CD14-positive monocyte (primary cell): ENCODE results near the gene SEMA3A. TPM values are rescaled to one million over a fixed set of nuclear protein-coding genes. Genes with fewer than 3 reads are reported as not detected.

ENCODE experiments used
- DNase-seq, 3 donors: peaks; one replicate each; pipeline ENCODE4 v3.0.0-alpha.2; 2011 to 2022
- H2AFZ ChIP-seq: 2 replicates; pipeline ENCODE4 v1.6.0; 2012; ENCODE audit warnings: mild to moderate bottlenecking, low read depth, low read length, inconsistent platforms; ENCODE audit not compliant: insufficient read depth, poor library complexity, severe bottlenecking
- H3K27ac ChIP-seq, 2 donors: 1 replicate in 1 of 2; 2 replicates in 1 of 2; pipeline ENCODE4 v1.5.1; 2012 to 2013; ENCODE audit warnings: low read length in 2 of 2, control low read depth in 1 of 2, inconsistent platforms in 1 of 2, low read depth in 1 of 2, mild to moderate bottlenecking in 1 of 2
- H3K27me3 ChIP-seq, 2 donors: one replicate each; pipeline versions ENCODE4 v1.6.0 to v1.6.1; 2011 to 2013; ENCODE audit warnings: low read length in 2 of 2; ENCODE audit not compliant: control insufficient read depth in 2 of 2, insufficient read depth in 2 of 2
- H3K36me3 ChIP-seq, 2 donors: replicated peaks in 1 of 2; 1 replicate in 1 of 2; 2 replicates in 1 of 2; pipeline versions ENCODE4 v1.5.1 to v1.6.1; 2012 to 2013; ENCODE audit warnings: low read length in 2 of 2, control low read depth in 1 of 2, inconsistent platforms in 1 of 2, mild to moderate bottlenecking in 1 of 2; ENCODE audit not compliant: insufficient read depth in 2 of 2, control insufficient read depth in 1 of 2
- H3K4me1 ChIP-seq, 2 donors: 1 replicate in 1 of 2; 2 replicates in 1 of 2; pipeline versions ENCODE4 v1.5.1 to v1.6.1; 2012 to 2013; ENCODE audit warnings: low read length in 2 of 2, control low read depth in 1 of 2, inconsistent platforms in 1 of 2, mild to moderate bottlenecking in 1 of 2, moderate library complexity in 1 of 2; ENCODE audit not compliant: insufficient read depth in 2 of 2, control insufficient read depth in 1 of 2
- H3K4me2 ChIP-seq: replicated peaks from 2 replicates; pipeline ENCODE3; 2012; ENCODE audit warnings: low read length, moderate library complexity, mild to moderate bottlenecking; ENCODE audit not compliant: poor library complexity, severe bottlenecking; ENCODE audit errors: extremely low read depth
- H3K4me3 ChIP-seq, 3 experiments: fragments of 200-600 bp in 1 of 3; sonication (generic) in 1 of 3; replicated peaks in 1 of 3; 1 replicate in 2 of 3; 2 replicates in 1 of 3; pipeline ENCODE4 v1.5.1; 2011 to 2013; ENCODE audit warnings: low read length in 3 of 3, mild to moderate bottlenecking in 3 of 3, control low read depth in 2 of 3, low read depth in 2 of 3, inconsistent platforms in 1 of 3, moderate library complexity in 1 of 3
- H3K79me2 ChIP-seq: 2 replicates; pipeline ENCODE4 v1.6.0; 2012; ENCODE audit warnings: mild to moderate bottlenecking, control low read depth, inconsistent platforms, low read length, moderate library complexity; ENCODE audit not compliant: insufficient read depth
- H3K9ac ChIP-seq: 2 replicates; pipeline ENCODE4 v1.6.0; 2017; ENCODE audit warnings: low read length, mild to moderate bottlenecking; ENCODE audit not compliant: insufficient read depth, poor library complexity, severe bottlenecking
- H3K9me3 ChIP-seq, 2 donors: replicated peaks in 1 of 2; 1 replicate in 1 of 2; 2 replicates in 1 of 2; pipeline versions ENCODE4 v1.5.1 to v1.6.1; 2012 to 2013; ENCODE audit warnings: low read length in 2 of 2, control low read depth in 1 of 2; ENCODE audit not compliant: control insufficient read depth in 1 of 2, insufficient read depth in 1 of 2
- H4K20me1 ChIP-seq: 2 replicates; pipeline ENCODE4 v1.6.0; 2012; ENCODE audit warnings: mild to moderate bottlenecking, low read length, control low read depth, moderate library complexity; ENCODE audit not compliant: insufficient read depth
- H3K27ac Mint-ChIP-seq, 7 donors: one replicate each; pipeline ENCODE4 v1.8.0; 2020; ENCODE audit warnings: mild to moderate bottlenecking in 7 of 7, mixed read lengths in 7 of 7, moderate library complexity in 6 of 7, inconsistent platforms in 2 of 7
- H3K27me3 Mint-ChIP-seq, 3 donors: one replicate each; pipeline ENCODE4 v1.8.0; 2021 to 2022; ENCODE audit warnings: low read depth in 3 of 3, mild to moderate bottlenecking in 3 of 3, mixed read lengths in 3 of 3, moderate library complexity in 3 of 3, inconsistent platforms in 1 of 3
- H3K36me3 Mint-ChIP-seq, 2 donors: one replicate each; pipeline ENCODE4 v1.8.0; 2020; ENCODE audit warnings: mixed read lengths in 2 of 2, inconsistent platforms in 1 of 2, mild to moderate bottlenecking in 1 of 2
- H3K4me1 Mint-ChIP-seq: one replicate; pipeline ENCODE4 v1.8.0; 2020; ENCODE audit warnings: mild to moderate bottlenecking, mixed read lengths
- H3K4me3 Mint-ChIP-seq, 2 donors: one replicate each; pipeline ENCODE4 v1.8.0; 2020; ENCODE audit warnings: mild to moderate bottlenecking in 2 of 2, mixed read lengths in 2 of 2, moderate library complexity in 1 of 2
- H3K9me3 Mint-ChIP-seq, 7 donors: one replicate each; pipeline ENCODE4 v1.8.0; 2020 to 2022; ENCODE audit warnings: mixed read lengths in 7 of 7, mild to moderate bottlenecking in 6 of 7, moderate library complexity in 6 of 7, inconsistent platforms in 2 of 7
- WGBS: methylation state at CpG from one replicate; pipeline ENCODE4 v1.1.5; 2013; ENCODE audit warnings: missing lambda C conversion rate; ENCODE audit not compliant: insufficient coverage; 5-methylcytosine and 5-hydroxymethylcytosine counted together
- intact Hi-C, 2 donors: fragments of 100-400 bp; cut with micrococcal nuclease; formaldehyde crosslinking; loops; one replicate each; pipeline versions ENCODE4 v1.15.0 to v1.15.1; 2023
- polyA plus RNA-seq, 3 donors: library from polyadenylated mRNA; depleted of rRNA in 1 of 3; unstranded in 2 of 3; stranded (reverse) in 1 of 3; fragments of 300-500 nt in 2 of 3; fragments of >200 nt in 1 of 3; fragmentation: Illumina TruSeq in 2 of 3; gene quantifications; 1 replicate in 2 of 3; 2 replicates in 1 of 3; pipeline ENCODE4 v1.2.3, GENCODE V29; 2012 to 2021
- TF ChIP-seq, protein P1 (sequence below): fragments of 200-600 bp; IDR thresholded peaks from one replicate; pipeline ENCODE4 v1.8.0; 2022; ENCODE audit warnings: antibody characterized with exemption, mild to moderate bottlenecking

The SEMA3A gene
- polyA plus RNA-seq, 3 donors = 0.03 TPM; not detected in 2

DNA sequence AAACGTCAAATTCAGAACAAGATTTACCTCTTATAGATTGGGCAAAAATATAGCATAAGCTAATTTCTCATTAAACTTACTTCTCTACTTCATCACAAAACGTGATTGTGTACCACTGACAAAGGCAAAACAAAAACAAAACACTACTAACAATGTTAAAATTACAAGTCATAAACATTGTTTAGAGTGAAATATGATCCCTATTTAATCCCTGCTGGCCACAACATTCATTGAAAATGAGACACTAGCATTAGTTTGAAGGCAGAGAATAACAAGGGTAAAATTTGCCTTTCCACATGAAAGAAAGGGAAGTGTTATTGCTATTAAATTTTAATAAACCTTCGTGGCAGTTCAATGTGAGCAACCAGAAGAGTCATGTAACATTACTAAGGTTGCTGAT lies 45.0 kb downstream of the SEMA3A start:
- no peak for DNase-seq
- Mint-ChIP-seq H3K27ac (no peak overlapping the region), H3K27me3 (no peaks in the 10 kb centered on the region), H3K4me1 (no peaks in the 10 kb centered on the region), H3K4me3 (no peak overlapping the region), H3K36me3 (no peaks in the 10 kb centered on the region), H3K9me3 (peaks cover 0 to 6% (median 0%) of the 10 kb centered on the region in 7 donors)
- Histone ChIP-seq H3K36me3 (no peaks in the 10 kb centered on the region), H3K4me2 (no peak overlapping the region), H3K79me2 (no peaks in the 10 kb centered on the region), H4K20me1 (no peaks in the 10 kb centered on the region), H3K9ac (no peak overlapping the region), H3K27me3 (no peaks in the 10 kb centered on the region), H3K27ac (no peak overlapping the region), H2AFZ (no peak overlapping the region), H3K4me3 (no peak overlapping the region), H3K9me3 (no peaks in the 10 kb centered on the region), H3K4me1 (no peaks in the 10 kb centered on the region)
- intact Hi-C loops = no loop called here
- TF ChIP-seq, protein P1, sequence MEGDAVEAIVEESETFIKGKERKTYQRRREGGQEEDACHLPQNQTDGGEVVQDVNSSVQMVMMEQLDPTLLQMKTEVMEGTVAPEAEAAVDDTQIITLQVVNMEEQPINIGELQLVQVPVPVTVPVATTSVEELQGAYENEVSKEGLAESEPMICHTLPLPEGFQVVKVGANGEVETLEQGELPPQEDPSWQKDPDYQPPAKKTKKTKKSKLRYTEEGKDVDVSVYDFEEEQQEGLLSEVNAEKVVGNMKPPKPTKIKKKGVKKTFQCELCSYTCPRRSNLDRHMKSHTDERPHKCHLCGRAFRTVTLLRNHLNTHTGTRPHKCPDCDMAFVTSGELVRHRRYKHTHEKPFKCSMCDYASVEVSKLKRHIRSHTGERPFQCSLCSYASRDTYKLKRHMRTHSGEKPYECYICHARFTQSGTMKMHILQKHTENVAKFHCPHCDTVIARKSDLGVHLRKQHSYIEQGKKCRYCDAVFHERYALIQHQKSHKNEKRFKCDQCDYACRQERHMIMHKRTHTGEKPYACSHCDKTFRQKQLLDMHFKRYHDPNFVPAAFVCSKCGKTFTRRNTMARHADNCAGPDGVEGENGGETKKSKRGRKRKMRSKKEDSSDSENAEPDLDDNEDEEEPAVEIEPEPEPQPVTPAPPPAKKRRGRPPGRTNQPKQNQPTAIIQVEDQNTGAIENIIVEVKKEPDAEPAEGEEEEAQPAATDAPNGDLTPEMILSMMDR = no peak
- WGBS = 83% methylated on average over 1 of the region's 3 CpGs

DNA sequence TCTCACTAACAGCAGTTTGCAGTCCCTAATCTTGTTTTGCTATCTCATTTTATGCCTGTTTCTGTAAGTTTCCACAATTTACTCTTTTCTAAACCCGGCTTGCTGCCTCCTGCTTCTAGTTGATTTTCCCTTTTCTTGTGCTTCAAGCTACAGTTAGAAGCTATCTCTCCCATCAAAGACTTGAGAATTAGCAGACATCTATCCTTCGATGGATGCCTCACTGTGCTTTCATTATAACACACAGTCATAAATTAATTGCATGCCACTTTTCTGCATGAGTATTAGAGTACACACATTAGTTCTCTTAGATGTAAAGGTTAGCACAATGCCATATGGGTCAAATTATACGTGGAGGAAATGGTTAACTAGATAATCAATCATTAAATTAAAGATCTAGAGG lies 48.7 kb downstream of the SEMA3A start:
- TF ChIP-seq, protein P1 = no peak
- Mint-ChIP-seq H3K36me3 (no peaks in the 10 kb centered on the region), H3K4me3 (no peak overlapping the region), H3K9me3 (peaks cover 0 to 6% (median 3%) of the 10 kb centered on the region in 7 donors), H3K27me3 (no peaks in the 10 kb centered on the region), H3K27ac (no peak overlapping the region), H3K4me1 (no peaks in the 10 kb centered on the region)
- intact Hi-C loops = no loop called here
- no peak overlapping the region for H3K27ac ChIP-seq
- DNase-seq = no peak
- H3K36me3 ChIP-seq = no peaks in the 10 kb centered on the region
- WGBS = 100% methylated on average over 1 of the region's 3 CpGs
- no peak overlapping the region for H3K9ac ChIP-seq
- no peaks in the 10 kb centered on the region for H3K79me2 ChIP-seq
- H3K4me2 ChIP-seq = no peak overlapping the region
- no peaks in the 10 kb centered on the region for H4K20me1 ChIP-seq
- no peak overlapping the region for H2AFZ ChIP-seq
- no peaks in the 10 kb centered on the region for H3K4me1 ChIP-seq
- H3K27me3 ChIP-seq = no peaks in the 10 kb centered on the region
- no peaks in the 10 kb centered on the region for H3K9me3 ChIP-seq
- no peak overlapping the region for H3K4me3 ChIP-seq
